ENCODE measurements around the gene RRAS.
A peak's percentile ranks its signal among the peaks of the same experiment; 100 is the strongest.
"Not testable (repeated sequence)": the region's sequence is repeated elsewhere in the genome, so short reads cannot be mapped to it uniquely, and the experiment has no call there.

The RRAS gene

DNA sequence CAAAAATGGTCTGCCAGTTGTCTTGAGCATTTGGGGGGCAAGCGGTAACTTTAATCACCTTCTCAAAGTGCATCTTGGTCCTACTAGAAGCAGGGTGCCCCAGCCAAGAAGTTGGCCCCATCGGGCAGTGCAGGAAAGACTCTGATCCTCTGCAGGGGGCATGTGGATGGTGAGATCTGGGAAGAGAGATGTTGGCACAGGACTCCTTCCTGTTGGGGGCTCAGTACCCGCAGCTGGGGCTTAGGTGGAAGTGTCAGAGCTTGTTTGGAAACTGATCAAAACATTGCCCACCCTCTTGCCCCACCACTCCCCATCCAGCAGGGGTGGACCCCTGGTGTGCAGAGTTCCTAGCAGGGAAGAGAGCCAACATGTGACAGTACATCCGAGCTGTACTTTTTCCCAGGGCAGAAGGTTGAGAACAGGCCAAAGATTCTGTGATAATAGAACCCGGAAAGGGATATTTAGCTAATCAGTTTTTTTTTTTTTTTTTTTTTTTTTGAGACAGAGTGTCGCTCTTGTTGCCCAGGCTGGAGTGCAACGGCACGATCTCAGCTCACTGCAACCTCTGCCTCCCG, 8.8 kb downstream of the RRAS start:
- DNase-seq (ENCODE audit: low read depth): no peak

DNA sequence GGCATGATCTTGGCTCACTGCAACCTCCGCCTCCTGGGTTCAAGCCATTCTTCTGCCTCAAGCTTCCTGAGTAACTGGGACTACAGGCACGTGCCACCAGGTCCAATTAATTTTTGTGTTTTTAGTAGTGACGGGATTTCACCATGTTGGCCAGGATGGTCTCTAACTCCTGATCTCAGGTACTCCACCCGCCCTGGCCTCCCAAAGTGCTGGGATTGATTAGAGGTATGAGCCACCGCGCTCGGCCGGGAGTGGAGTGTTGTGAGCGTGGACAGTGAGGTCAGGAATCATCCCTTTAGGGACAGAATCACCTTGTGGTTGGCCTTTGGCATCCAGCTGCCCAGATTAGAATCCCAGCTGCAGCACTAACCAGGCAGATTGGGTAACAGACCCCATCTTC, 10.3 kb downstream of the RRAS start:
- no peak for DNase-seq (ENCODE audit: low read depth)

DNA sequence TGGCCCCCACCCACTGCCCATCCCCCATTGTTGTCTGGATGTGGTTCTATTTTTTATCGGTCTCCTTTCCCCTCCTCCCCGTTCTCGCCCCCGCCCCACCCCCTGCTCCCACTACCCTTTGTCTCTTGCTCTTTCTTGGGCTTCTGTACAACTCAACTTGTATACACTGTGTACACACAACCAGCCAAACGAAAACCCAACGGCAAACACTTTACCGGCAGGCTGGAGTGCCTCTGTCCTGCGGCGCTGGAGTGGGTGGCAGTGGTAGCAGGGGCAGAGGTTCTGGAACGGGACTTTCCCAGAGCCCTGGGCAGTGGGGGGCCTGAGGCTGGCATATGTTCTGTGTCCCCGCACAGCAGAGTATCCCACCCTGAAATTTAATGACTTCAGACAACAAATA, 13.7 kb downstream of the RRAS start:
- DNase-seq (ENCODE audit: low read depth): no peak

DNA sequence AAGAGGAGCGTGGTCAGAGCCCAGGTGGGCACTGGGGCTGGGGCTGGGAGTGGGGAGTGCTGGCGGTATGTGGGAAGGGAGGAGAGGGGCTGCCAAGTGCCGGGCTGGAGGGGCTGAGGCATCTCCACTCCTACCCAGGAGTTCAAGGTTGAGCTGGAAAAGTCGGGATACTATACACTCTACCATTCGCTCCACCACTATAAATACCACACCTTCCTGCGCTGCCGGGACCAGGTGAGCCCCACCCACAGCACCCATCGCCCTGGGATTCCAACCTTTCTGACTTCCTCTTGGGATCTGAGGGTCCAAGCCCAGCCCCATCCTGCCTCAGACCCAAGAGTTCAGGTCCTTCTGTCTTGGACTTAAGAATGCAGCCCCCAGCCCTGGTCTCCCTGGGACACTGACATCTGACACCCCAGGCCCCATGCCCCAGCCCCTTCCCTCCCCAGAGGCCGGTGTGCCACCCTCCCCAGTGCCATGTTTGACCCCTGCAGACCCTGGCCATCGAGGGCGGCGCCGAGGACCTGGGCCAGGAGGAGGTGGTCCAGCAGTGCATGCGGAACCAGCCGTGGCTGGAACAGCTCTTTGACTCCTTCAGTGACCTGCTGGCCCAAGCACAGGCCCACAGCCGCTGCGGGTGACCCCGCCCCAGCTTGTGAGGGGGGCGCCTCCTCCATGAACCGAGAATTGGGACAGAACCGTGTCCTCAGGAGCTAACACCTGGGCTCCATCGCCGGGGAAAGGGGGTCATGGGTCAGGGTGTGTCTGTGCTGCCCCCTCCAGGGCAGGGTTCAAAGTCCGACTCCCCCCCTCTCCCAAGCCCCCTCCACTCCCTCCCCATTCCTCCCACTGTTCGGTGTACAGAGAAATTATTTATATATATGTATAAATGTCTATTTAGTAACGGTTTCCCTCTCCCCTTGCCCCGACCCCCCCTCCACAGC, 14.7 kb downstream of the RRAS start:
- DNase-seq (ENCODE audit: low read depth): no peak

DNA sequence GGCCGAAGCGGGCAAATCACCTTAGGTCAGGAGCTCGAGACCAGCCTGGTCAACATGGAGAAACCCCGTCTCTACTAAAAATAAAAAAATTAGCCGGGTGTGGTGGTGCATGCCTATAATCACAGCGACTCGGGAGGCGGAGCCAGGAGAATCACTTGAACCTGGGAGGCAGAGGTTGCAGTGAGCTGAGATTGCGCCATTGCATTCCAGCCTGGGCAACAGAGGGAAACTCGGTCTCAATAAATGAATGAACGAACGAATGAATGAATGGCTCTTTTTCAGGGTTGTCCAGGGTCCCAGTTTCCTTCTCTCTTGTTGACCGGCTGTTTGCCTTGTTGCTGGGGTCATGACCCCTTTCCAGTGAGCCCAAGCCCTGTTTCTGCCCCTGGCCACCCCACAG, 22.1 kb downstream of the RRAS start:
- not testable (repeated sequence) for DNase-seq (ENCODE audit: low read depth)

DNA sequence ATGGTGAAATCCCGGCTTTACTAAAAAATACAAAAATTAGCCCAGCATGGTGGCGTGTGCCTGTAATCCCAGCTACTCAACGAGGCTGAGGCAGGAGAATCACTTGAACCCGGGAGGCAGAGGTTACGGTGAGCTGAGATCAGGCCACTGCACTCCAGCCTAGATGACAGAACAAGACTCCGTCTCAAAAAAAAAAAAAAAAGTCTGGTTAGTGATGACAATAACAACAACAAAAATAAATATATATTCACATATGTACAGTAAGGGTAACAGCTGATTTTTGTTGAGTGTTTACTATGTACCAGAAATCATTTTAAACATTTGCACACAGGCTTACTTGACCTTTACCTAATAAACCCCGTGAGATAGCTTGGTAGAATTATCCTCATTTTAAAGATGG, 23.0 kb downstream of the RRAS start:
- no peak for DNase-seq (ENCODE audit: low read depth)

DNA sequence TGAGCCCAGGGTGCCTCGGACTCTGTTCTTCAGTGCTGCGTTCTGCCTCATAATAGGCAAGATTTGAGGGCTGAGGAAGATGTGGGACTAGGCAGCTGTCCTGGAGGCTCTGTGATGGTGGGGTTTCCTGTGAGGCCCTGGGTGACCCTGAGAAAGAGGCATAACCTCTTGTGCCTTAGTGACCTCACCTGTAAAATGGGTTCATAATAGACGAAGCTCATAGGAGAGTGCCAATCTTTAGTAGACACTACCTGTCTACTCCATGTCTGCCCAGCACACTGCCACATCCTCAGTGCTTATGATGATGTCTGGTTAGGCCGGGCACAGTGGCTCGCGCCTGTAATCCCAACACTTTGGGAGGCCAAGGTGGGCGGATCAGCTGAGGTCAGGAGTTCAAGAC, 23.4 kb downstream of the RRAS start:
- no peak for DNase-seq (ENCODE audit: low read depth)

DNA sequence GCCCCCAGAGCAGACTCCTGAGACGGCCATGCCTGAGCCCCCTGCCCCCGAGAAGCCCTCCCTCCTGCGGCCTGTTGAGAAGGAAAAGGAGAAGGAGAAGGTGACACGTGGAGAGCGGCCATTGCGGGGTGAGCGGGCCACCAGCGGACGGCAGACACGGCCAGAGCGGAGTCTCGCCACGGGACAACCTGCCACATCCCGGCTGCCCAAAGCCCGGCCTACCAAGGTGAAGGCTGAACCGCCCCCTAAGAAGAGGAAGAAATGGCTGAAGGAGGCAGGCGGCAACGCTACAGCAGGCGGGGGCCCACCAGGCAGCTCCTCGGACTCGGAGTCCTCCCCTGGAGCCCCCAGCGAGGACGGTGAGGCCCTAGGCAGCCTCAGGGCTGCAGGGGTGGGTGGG, 24.1 kb downstream of the RRAS start:
- no peak for DNase-seq (ENCODE audit: low read depth)

DNA sequence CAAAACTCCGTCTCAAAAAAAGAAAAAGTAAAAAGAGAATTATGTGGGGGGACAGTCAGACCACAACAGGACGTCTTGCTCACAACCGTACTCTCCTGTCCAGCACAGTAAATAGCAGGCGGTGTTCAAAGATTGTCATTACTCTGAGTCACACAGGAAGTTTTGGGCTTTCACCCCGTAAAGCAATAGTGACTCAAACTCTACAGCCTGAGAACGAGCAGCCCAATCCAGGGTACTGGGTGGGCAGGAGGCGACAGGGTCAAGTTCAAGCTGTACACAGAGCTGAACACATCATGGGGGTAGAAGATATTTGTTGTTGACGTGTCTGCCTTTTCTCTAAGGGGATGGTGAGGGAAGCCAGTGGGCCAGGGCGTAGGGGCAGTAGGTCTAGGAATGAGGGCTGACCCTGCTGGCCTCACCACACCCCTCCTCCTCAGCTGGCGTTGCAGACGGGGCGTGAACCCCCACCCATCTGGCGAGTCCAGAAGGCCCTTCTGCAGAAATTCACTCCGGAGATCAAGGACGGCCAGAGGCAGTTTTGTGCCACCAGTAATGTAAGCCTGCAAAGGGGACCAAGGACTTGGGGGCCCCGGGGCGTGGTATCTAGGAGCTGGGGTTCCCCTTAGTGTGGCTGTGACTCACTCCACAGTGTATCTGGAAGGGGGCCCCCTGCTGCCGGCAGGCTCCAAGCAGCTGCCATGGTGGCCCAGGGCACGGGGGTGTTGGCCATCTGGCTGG, 25.7 kb downstream of the RRAS start:
- DNase-seq (ENCODE audit: low read depth): peak; percentile 88

DNA sequence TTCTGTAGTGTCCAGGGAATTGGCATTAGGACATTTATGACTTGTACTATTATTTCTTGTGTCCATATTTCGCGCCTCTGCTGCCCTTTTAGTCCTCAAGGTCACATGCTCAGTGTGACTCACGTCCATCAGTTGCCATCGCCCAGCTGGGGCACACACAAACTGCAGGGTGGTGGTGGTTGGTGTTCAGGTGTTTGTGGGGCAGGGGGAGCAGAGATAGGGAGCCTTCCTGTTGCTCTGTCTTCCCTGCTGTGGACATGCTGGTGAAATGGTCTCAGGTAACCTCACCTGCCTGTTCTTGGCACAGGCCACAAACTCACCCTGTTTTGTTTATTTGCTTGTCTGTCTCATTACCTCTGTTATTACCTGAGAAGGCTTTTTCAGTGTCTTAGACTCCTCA, 26.6 kb downstream of the RRAS start:
- DNase-seq (ENCODE audit: low read depth): peak; percentile 30

DNA sequence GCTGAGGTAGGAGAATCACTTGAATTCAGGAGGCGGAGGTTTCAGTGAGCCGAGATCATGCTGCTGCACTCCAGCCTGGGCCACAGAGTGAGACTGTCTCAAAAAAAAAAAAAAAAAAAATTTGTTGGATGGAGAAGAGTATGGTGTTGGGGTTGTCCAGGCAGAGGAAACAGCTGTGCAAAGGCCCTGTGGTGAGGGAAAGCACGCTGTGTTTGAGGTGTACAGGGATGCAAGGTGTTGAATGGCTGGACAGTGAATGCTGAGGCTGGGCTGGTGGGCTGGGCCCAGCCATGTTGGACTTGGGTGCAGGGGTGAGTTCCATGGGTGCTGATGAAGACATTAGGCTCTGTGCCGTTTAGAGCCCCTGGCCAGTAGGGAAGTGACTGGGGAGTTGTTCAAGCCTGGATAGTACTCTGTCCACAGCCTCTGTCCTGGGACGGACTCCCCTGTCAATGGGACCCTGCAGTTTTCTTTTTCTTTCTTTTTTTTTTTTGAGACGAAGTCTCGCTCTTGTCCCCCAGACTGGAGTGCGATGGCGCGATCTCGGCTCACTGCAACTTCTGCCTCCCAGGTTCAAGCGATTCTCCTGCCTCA, 30.3 kb downstream of the RRAS start:
- DNase-seq (ENCODE audit: low read depth): no peak

DNA sequence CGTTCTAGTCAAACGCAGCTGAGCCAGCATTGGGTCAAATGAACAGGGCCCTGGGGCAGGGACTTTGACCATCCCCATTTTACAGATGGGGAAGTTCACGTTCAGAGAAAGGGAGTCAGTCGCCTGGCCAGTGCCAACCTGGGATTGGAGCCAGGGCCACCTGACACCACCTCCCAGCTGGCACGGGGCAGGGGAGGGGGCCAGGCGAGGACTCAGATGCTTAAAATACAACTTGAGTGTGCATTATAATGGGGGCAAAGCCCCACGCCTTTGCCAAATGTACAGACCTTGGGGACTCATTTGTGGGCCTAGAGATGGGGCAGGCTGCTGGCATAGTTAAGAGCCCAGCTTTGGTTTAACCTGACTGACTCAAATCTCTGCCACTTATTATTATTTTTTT, 34.3 kb downstream of the RRAS start:
- DNase-seq (ENCODE audit: low read depth): no peak

DNA sequence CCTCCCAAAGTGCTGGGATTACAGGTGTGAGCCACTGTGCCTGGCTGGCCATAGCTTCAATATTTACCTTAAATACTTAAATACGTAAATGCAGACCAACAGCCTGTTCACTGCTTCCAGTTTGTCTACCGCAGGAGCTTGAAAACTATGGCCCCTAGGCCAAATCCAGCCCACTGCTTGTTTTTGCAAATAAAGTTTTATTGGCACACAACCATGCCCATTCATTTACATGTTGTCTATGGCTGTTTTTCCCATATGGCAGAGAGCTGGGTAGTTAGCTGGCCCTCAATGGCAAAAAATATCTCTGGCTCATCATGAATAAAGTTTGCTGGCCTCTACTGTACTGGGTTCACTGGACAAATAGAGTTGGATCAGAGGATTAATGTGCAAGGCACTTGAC, 37.1 kb downstream of the RRAS start:
- no peak for DNase-seq (ENCODE audit: low read depth)

DNA sequence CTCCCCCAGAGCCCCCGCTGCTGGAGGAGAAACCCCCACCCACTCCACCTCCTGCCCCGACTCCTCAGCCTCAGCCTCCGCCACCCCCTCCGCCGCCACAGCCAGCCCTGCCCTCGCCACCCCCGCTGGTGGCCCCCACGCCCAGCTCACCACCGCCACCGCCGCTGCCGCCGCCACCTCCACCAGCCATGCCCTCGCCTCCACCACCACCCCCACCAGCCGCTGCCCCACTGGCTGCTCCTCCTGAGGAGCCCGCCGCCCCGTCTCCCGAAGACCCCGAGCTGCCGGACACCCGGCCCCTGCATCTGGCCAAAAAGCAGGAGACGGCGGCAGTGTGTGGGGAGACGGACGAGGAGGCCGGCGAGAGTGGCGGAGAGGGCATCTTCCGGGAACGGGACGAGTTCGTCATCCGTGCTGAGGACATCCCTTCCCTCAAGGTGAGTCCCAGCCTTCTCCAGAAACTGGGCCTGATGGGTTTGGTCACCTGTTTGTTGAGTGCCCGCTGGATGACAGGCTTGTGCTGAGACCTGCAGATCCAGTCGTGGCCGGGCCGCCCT, 38.4 kb downstream of the RRAS start:
- no peak for DNase-seq (ENCODE audit: low read depth)

DNA sequence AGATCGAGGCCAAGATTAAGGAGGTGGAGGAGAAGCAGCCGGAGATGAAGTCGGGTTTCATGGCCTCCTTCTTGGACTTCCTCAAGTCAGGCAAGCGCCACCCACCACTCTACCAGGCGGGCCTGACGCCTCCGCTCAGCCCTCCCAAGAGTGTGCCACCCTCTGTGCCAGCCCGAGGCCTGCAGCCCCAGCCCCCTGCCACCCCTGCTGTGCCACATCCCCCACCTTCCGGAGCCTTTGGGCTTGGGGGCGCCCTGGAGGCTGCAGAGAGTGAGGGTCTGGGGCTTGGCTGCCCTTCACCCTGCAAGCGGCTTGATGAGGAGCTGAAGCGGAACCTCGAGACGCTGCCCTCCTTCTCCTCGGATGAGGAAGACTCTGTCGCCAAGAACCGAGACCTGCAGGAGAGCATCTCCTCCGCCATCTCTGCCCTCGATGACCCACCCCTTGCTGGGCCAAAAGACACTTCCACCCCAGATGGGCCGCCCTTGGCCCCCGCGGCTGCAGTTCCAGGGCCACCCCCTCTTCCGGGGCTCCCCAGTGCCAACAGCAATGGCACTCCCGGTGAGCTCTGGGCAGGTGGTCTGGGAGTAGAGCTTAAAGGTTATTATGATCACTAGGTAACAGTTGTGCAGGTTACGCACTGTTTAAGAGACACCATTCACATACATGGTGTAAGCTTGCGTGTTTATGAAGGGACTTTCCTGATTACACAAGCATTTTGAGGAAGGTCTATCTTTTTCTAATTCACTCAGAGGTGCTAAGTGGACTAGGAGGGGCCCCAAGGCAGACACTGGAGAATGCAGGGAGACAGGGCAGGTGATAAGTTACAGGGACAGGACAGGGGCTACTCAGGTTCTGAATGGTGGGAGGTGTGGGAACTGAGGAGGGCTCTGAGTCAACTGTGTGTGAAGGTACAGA, 40.3 kb downstream of the RRAS start:
- DNase-seq (ENCODE audit: low read depth): no peak

DNA sequence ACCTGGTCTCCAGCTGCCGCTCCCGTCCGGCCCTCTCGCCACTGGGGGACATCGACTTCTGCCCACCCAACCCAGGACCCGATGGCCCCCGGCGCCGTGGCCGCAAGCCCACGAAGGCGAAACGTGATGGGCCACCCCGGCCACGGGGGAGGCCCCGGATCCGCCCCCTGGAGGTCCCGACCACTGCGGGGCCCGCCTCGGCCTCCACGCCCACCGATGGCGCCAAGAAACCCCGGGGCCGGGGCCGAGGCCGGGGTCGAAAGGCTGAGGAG, 42.3 kb downstream of the RRAS start:
- no peak for DNase-seq (ENCODE audit: low read depth)

DNA sequence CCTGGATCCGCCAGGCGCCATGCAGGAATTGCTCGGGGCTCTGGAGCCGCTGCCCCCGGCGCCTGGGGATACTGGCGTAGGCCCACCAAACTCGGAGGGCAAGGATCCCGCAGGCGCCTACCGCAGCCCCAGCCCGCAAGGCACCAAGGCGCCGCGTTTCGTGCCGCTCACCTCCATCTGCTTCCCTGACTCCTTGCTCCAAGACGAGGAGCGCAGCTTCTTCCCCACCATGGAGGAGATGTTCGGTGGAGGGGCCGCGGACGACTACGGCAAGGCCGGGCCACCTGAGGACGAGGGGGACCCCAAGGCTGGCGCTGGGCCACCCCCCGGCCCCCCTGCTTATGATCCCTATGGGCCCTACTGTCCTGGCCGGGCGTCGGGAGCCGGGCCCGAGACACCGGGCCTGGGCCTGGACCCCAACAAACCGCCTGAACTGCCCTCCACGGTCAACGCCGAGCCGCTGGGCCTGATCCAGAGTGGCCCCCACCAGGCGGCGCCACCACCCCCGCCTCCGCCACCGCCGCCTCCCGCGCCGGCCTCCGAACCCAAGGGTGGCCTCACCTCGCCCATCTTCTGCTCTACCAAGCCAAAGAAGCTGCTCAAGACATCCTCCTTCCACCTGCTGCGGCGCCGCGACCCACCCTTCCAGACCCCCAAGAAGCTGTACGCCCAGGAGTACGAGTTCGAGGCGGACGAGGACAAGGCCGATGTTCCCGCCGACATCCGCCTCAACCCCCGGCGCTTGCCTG, 42.8 kb downstream of the RRAS start:
- DNase-seq (ENCODE audit: low read depth): no peak

DNA sequence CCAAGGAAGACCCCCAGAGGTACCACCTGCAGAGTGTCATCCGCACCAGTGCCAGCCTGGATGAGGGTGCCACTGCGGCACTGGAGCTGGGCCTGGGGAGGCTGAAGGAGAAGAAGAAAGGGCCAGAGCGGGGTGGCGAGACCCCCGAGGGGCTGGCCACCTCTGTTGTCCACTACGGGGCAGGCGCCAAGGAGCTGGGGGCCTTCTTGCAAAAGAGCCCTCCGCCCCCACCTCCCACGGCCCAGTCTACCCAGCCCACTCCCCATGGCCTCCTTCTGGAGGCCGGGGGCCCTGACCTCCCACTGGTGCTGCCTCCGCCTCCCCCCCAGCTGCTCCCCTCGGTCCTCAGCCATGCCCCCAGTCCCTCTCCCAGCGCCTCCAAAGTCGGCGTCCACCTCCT, 43.5 kb downstream of the RRAS start:
- no peak for DNase-seq (ENCODE audit: low read depth)

DNA sequence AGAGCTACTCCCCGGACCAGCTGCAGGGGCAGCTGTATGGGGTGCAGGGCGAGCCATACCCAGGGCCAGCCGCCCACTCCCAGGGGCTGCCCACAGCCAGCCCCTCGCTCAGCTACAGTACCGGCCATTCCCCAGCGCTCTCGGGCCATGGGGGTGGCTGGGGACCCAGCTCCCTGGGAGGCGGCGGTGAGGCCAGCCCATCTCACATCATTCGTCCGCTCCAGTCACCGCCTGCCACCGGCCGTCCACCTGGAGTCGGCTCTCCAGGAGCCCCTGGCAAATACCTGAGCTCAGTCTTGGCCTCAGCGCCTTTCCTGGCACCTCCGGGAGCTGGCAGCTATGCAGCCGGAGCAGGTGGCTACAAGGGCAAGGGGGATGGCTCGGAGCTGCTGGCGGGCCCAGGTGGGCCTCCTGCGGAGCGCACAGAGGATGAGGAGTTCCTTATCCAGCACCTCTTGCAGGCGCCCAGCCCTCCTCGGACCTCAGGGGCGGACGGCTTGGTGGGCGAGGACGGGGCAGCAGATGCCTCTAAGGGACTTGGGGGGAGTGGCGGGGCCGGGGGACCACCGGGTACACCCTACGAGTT, 44.0 kb downstream of the RRAS start:
- no peak for DNase-seq (ENCODE audit: low read depth)
